OCI-LY3 (cell line): ENCODE results near the gene MRAS.

ENCODE experiments used
- H2AFZ ChIP-seq: fragments of 200-600, 300-600 bp; shearing (Covaris generic); 2 replicates; pipeline ENCODE4 v1.6.0; 2014; ENCODE audit warnings: antibody characterized with exemption, low read depth, low read length
- H3K27ac ChIP-seq: fragments of 200-600, 300-600 bp; sonication (generic); 2 replicates; pipeline ENCODE4 v1.5.1; 2014; ENCODE audit warnings: mild to moderate bottlenecking, low read length, moderate library complexity, mixed read lengths
- H3K27me3 ChIP-seq: fragments of 200-600, 300-600 bp; sonication (generic); 2 replicates; pipeline ENCODE4 v1.6.1; 2014; ENCODE audit warnings: low read depth, low read length, mixed read lengths
- H3K36me3 ChIP-seq: fragments of 200-600, 300-600 bp; sonication (generic); replicated peaks from 2 replicates; pipeline ENCODE3; 2014; ENCODE audit warnings: low read depth, low read length, mixed read lengths
- H3K4me1 ChIP-seq: fragments of 300-600, 200-600 bp; sonication (generic); 2 replicates; pipeline ENCODE4 v1.6.1; 2014; ENCODE audit warnings: low read length, mixed read lengths
- H3K4me2 ChIP-seq: fragments of 200-600, 300-600 bp; sonication (generic); 2 replicates; pipeline ENCODE4 v1.6.1; 2014; ENCODE audit warnings: low read length, mixed read lengths
- H3K4me3 ChIP-seq: fragments of 300-600, 200-600 bp; sonication (generic); 2 replicates; pipeline ENCODE4 v1.5.1; 2014; ENCODE audit warnings: antibody characterized with exemption, mild to moderate bottlenecking, low read length, moderate library complexity
- H3K79me2 ChIP-seq: fragments of 300-600, 200-600 bp; shearing (Covaris generic); 2 replicates; pipeline ENCODE4 v1.6.1; 2014; ENCODE audit warnings: mild to moderate bottlenecking, low read length, mixed read lengths
- H3K9ac ChIP-seq: fragments of 300-600, 200-600 bp; shearing (Covaris generic); 2 replicates; pipeline ENCODE4 v1.6.0; 2014; ENCODE audit warnings: mild to moderate bottlenecking, low read length, moderate library complexity
- H3K9me3 ChIP-seq: fragments of 200-600, 300-600 bp; shearing (Covaris generic); 2 replicates; pipeline ENCODE4 v1.6.1; 2014; ENCODE audit warnings: low read length, mixed read lengths; ENCODE audit not compliant: insufficient read depth
- H4K20me1 ChIP-seq: fragments of 200-600, 300-600 bp; sonication (generic); 2 replicates; pipeline ENCODE4 v1.6.1; 2016; ENCODE audit warnings: low read length, mixed read lengths; ENCODE audit not compliant: insufficient read depth
- EZH2phosphoT487 ChIP-seq: fragments of 200-600 bp; shearing (Covaris generic); IDR thresholded peaks from 2 replicates; pipeline ENCODE4 v1.6.1; 2018; ENCODE audit warnings: antibody characterized with exemption, mixed run types, low read depth
- TF ChIP-seq, protein P1 (sequence below): fragments of 200-600, 300-600 bp; sonication (generic); IDR thresholded peaks from 2 replicates; pipeline ENCODE4 v1.5.1; 2014; ENCODE audit warnings: antibody characterized with exemption, low read length, low read depth

The MRAS gene

GRCh38 chr3:138440596-138440995 is 92.2 kb downstream of the MRAS start:
- no peaks in the 10 kb centered on the region for H3K9me3 ChIP-seq
- H3K27me3 ChIP-seq, result no peaks in the 10 kb centered on the region
- H3K9ac ChIP-seq, result no peak overlapping the region
- no peak overlapping the region for H3K4me2 ChIP-seq
- no peaks in the 10 kb centered on the region for H3K4me1 ChIP-seq
- TF ChIP-seq, protein P1, sequence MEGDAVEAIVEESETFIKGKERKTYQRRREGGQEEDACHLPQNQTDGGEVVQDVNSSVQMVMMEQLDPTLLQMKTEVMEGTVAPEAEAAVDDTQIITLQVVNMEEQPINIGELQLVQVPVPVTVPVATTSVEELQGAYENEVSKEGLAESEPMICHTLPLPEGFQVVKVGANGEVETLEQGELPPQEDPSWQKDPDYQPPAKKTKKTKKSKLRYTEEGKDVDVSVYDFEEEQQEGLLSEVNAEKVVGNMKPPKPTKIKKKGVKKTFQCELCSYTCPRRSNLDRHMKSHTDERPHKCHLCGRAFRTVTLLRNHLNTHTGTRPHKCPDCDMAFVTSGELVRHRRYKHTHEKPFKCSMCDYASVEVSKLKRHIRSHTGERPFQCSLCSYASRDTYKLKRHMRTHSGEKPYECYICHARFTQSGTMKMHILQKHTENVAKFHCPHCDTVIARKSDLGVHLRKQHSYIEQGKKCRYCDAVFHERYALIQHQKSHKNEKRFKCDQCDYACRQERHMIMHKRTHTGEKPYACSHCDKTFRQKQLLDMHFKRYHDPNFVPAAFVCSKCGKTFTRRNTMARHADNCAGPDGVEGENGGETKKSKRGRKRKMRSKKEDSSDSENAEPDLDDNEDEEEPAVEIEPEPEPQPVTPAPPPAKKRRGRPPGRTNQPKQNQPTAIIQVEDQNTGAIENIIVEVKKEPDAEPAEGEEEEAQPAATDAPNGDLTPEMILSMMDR, result no peak
- TF ChIP-seq EZH2phosphoT487, result no peak
- H4K20me1 ChIP-seq, result no peaks in the 10 kb centered on the region
- H3K79me2 ChIP-seq, result no peaks in the 10 kb centered on the region
- H3K36me3 ChIP-seq, result no peaks in the 10 kb centered on the region
- H3K4me3 ChIP-seq, result no peak overlapping the region
- no peak overlapping the region for H3K27ac ChIP-seq
- H2AFZ ChIP-seq, result no peak overlapping the region

- no peaks in the 10 kb centered on the region for H3K9me3 ChIP-seq
- no peak overlapping the region for H3K4me3 ChIP-seq
- H3K79me2 ChIP-seq, result no peaks in the 10 kb centered on the region
- no peak overlapping the region for H2AFZ ChIP-seq
- H3K27me3 ChIP-seq, result no peaks in the 10 kb centered on the region
- H3K4me2 ChIP-seq, result no peak overlapping the region
- H3K27ac ChIP-seq, result no peak overlapping the region
- no peak overlapping the region for H3K9ac ChIP-seq
- H3K36me3 ChIP-seq, result no peaks in the 10 kb centered on the region
- TF ChIP-seq EZH2phosphoT487, result no peak
- TF ChIP-seq, protein P1, result no peak
- H3K4me1 ChIP-seq, result no peaks in the 10 kb centered on the region
- H4K20me1 ChIP-seq, result no peaks in the 10 kb centered on the region
Observed at GRCh38 chr3:138441256-138441655, 92.9 kb downstream of the MRAS start.

DNA sequence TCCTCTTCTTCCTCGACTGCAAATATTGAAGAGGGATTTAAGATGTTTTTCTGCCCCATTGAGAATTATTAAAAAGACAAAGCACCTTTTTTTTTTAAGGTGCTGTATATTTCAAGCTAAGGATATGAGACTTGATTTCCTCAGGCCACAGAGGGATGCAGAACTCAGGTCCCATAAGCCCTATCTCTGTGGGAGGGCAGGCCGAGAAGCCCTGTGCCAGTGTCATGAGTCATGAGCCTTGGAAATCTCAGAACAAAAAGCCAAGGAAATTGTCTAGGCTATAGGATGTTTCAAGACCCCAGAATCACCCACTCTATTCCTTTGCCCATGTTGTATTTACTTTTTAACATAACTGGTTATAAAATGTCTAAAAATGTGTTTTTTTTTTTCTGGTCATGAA is 93.4 kb downstream of the MRAS start:
- Histone ChIP-seq H3K9me3 (no peaks in the 10 kb centered on the region), H3K4me1 (no peaks in the 10 kb centered on the region), H2AFZ (no peak overlapping the region), H3K36me3 (no peaks in the 10 kb centered on the region), H3K4me2 (no peak overlapping the region), H4K20me1 (no peaks in the 10 kb centered on the region), H3K9ac (no peak overlapping the region), H3K27ac (no peak overlapping the region), H3K27me3 (no peaks in the 10 kb centered on the region), H3K4me3 (no peak overlapping the region), H3K79me2 (no peaks in the 10 kb centered on the region)
- TF ChIP-seq EZH2phosphoT487, result no peak
- TF ChIP-seq, protein P1, result no peak

GRCh38 chr3:138442433-138442832 is 94.1 kb downstream of the MRAS start:
- no peak for TF ChIP-seq EZH2phosphoT487
- TF ChIP-seq, protein P1, result no peak
- Histone ChIP-seq H4K20me1 (no peaks in the 10 kb centered on the region), H3K4me2 (no peak overlapping the region), H3K4me1 (no peaks in the 10 kb centered on the region), H3K36me3 (no peaks in the 10 kb centered on the region), H3K27me3 (no peaks in the 10 kb centered on the region), H3K9ac (no peak overlapping the region), H3K9me3 (no peaks in the 10 kb centered on the region), H3K27ac (no peak overlapping the region), H3K4me3 (no peak overlapping the region), H3K79me2 (no peaks in the 10 kb centered on the region), H2AFZ (no peak overlapping the region)
